Measurements from ENCODE around the gene KCNJ11.
A peak's percentile ranks its signal among the peaks of the same experiment; 100 is the strongest.

KCNJ11 gene

DNA sequence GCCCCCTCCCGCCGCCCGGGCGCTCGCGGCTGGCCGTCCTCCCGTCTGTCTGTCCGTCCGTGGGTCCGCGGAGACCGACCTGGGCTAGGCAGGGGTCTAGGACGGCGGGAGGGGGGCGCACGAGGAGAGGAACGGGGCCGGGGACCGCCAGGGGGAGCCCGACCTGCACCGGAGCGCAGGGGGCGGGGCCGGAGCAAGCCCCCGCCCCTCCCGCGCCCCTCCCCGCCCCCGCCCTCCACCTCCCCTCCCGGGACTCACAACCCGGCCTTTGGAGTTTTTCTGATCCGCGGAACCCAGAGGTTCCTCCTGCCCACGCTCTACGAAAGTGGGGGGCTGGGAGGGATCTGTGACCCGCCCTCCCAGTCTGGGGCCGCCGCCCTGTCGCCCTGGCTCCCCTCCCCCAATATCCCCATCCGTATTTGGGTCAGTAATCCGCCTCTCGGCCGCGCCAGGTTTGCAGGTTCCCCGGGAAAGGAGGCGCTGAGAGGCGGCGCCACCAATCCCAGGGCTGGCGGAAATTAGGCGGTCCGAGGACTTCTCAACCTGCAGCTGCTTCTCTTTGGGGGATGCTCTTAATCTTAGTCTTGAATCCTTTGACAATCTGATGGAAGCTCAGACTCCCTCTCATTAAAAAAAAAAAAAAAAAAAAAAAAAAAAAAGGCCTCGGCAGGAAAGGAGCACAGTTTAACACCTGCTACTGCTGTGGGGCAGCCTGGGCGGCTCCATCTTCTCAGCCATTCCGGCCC lies 925 bp upstream of the KCNJ11 start:
- Mint-ChIP-seq H3K9me3 (no peaks in the 10 kb centered on the region), H3K4me3 (peak overlapping the region; percentile 73), H3K36me3 (ENCODE audit: low read depth) (no peaks in the 10 kb centered on the region), H3K4me1 (ENCODE audit: low read depth) (peaks cover 5% of the 10 kb centered on the region), H3K27ac (no peak overlapping the region), H3K27me3 (peaks cover 8% of the 10 kb centered on the region)
- DNase-seq = peak; percentile 89

DNA sequence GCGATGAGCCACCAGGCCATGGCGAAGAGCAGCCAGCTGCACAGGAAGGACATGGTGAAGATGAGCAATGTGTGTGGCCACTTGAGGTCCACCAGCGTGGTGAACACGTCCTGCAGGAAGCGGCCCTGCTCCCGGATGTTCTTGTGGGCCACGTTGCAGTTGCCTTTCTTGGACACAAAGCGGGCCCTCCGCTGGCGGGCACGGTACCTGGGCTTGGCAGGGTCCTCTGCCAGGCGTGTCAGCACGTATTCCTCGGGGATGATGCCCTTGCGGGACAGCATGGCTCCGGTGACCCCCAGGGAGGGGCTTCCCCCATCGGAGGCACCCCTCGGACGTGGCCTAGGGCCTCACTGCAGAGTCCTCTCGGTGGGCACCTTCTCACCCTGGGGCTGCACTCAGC lies 648 bp downstream of the KCNJ11 start:
- Mint-ChIP-seq H3K27ac (no peak overlapping the region), H3K27me3 (peaks cover 8% of the 10 kb centered on the region), H3K4me3 (no peak overlapping the region), H3K9me3 (no peaks in the 10 kb centered on the region), H3K36me3 (ENCODE audit: low read depth) (no peaks in the 10 kb centered on the region), H3K4me1 (ENCODE audit: low read depth) (peaks cover 5% of the 10 kb centered on the region)
- DNase-seq = no peak

DNA sequence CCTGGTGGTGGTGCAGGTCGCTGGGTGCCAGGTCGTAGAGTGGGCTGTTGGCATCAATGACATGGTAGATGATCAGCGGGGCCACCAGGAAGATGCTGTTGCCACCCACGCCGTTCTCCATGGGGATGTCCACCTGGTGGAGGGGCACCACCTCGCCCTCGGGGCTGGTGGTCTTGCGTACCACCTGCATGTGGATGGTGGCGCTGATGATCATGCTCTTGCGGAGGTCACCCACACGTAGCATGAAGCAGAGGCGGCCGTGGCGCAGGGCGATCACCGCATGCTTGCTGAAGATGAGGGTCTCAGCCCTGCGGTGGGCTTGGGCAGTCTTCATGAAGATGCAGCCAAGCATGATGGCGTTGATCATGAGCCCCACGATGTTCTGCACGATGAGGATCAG lies 1.2 kb downstream of the KCNJ11 start:
- DNase-seq = no peak
- H3K27ac Mint-ChIP-seq = no peak overlapping the region
- no peaks in the 10 kb centered on the region for H3K36me3 Mint-ChIP-seq (ENCODE audit: low read depth)
- H3K4me1 Mint-ChIP-seq (ENCODE audit: low read depth) = peaks cover 5% of the 10 kb centered on the region
- H3K4me3 Mint-ChIP-seq = no peak overlapping the region
- H3K9me3 Mint-ChIP-seq = no peaks in the 10 kb centered on the region
- peaks cover 8% of the 10 kb centered on the region for H3K27me3 Mint-ChIP-seq

DNA sequence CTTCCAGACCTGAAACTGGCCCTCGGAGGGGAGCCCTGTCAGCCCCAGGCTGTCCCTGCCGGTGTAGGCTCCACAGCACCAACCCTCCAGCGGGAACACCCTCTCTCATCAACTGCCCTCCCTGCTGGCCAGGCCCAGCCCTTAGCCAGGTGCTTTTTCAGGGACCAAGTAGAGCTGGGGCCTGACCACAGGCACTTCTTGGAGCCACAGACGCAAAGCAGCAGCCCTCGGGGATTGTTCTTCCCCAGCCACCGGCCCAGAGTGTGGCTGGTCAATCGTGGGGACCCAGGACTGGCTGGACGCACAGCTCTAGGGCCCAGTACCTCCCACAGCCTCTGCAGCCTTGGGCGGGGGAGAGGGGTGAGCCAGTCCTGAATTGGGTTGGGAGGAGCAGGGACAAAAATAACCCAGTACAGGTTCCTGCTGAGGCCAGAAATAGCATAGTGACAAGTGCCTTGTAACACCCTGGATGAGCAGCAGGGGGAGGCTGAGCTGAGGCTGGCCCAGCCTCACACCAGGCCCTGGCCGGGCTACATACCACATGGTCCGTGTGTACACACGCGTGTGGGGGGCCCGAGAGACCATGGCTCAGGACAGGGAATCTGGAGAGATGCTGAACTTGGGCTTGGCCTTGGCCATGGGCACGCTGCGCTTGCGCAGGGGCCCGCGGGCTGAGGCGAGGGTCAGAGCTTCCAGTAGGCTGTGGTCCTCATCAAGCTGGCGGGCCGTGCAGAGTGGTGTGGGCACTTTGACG lies 2.0 kb downstream of the KCNJ11 start:
- no peak overlapping the region for H3K27ac Mint-ChIP-seq
- H3K36me3 Mint-ChIP-seq (ENCODE audit: low read depth) = no peaks in the 10 kb centered on the region
- peaks cover 5% of the 10 kb centered on the region for H3K4me1 Mint-ChIP-seq (ENCODE audit: low read depth)
- DNase-seq = peak; percentile 60
- peaks cover 8% of the 10 kb centered on the region for H3K27me3 Mint-ChIP-seq
- no peaks in the 10 kb centered on the region for H3K9me3 Mint-ChIP-seq
- H3K4me3 Mint-ChIP-seq = no peak overlapping the region

DNA sequence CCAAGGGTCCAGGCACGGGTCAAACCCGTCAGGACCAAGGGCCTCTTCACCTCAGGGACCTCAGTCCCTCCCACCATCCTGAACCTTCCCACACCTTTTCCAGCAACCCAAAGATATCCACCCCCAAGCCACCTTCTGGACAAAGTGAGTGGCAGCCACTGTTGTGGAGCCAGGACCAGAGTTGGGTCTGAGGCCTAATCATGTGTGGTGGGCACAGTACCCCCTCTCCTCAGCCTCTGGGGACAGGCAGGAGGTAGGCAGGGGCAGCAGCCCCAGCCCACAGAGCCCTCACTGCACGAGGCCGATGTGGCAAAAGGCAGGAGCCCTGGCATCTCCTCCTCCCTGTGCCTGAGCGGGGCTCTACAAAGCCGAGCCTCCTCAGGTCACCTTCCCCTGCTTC lies 2.5 kb downstream of the KCNJ11 start:
- DNase-seq = no peak
- Mint-ChIP-seq H3K27ac (no peak overlapping the region), H3K9me3 (no peaks in the 10 kb centered on the region), H3K4me1 (ENCODE audit: low read depth) (peaks cover 5% of the 10 kb centered on the region), H3K4me3 (no peak overlapping the region), H3K27me3 (peaks cover 8% of the 10 kb centered on the region), H3K36me3 (ENCODE audit: low read depth) (no peaks in the 10 kb centered on the region)

DNA sequence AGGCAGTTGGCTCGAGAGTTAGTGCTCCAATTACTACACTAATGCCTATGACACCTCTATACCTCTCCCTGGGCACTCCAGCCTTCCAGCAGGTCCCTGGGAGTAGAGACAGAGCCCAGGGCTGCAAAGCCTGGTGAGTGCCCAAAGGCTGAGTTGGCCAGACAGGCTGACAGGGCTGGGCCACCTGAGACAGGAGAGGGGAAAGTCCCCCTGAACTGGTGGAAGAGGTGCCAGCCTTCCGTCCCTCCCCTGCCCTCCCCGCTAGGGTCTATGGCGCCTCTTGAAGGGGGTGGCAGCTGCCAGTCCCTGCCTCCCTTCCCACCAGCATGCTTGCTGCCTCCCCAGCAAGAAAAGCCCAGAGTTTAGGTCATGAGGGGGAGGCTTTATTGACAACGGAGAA lies 3.0 kb downstream of the KCNJ11 start:
- peaks cover 8% of the 10 kb centered on the region for H3K27me3 Mint-ChIP-seq
- H3K9me3 Mint-ChIP-seq = no peaks in the 10 kb centered on the region
- DNase-seq = no peak
- H3K4me3 Mint-ChIP-seq = no peak overlapping the region
- H3K36me3 Mint-ChIP-seq (ENCODE audit: low read depth) = no peaks in the 10 kb centered on the region
- H3K27ac Mint-ChIP-seq = no peak overlapping the region
- H3K4me1 Mint-ChIP-seq (ENCODE audit: low read depth) = peaks cover 5% of the 10 kb centered on the region

DNA sequence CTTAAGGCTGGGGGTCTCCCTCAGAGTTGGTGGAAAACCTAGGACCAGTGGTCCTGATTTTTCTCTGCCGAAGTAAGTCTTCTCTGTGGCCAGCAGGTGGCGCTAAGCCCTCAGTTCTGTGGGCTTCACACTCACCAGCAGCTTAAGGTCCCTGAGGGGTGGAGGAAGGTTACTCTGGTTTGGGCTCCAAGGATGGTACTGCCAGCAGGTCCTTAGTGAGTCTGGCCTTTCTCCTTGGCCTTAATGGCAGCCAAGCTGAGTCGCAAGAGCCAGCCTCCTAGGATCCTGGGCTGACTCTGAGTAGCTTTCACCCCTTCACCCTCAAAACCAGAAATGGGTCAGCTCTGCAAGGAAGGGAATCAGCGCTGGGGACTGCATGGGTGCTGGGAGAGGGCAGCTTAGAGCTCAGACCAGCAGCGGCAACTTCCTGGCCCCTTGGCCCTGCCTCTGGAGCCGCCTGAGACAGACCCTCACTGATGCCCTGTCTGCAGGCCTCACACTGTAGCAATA lies 4.4 kb downstream of the KCNJ11 start:
- H3K27ac Mint-ChIP-seq = no peak overlapping the region
- H3K9me3 Mint-ChIP-seq = no peaks in the 10 kb centered on the region
- peak; percentile 83 for DNase-seq
- H3K4me1 Mint-ChIP-seq (ENCODE audit: low read depth) = peaks cover 3% of the 10 kb centered on the region
- H3K27me3 Mint-ChIP-seq = peaks cover 8% of the 10 kb centered on the region
- no peak overlapping the region for H3K4me3 Mint-ChIP-seq
- no peaks in the 10 kb centered on the region for H3K36me3 Mint-ChIP-seq (ENCODE audit: low read depth)

DNA sequence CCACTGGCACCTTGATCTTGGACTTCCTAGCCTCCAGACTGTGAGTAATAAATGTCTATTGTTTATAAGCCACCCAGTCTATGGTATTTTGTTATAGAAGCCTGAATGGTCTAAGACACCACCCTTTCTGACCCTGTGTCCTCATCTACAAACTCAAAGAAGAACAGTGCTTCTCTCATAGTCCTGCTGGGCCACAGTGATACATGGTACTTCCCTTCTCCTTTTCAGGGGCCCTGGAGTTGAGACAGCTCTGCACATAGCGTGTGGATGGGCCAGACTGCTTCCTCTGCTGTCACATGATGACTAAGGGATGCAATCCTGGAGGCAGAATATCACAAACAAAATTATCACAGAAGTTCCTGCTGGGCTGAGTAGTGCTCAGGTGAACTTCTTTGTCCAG lies 5.0 kb downstream of the KCNJ11 start:
- Mint-ChIP-seq H3K36me3 (ENCODE audit: low read depth) (peaks cover under 1% of the 10 kb centered on the region), H3K9me3 (peaks cover under 1% of the 10 kb centered on the region), H3K27me3 (peaks cover 8% of the 10 kb centered on the region), H3K4me3 (no peak overlapping the region), H3K4me1 (ENCODE audit: low read depth) (peaks cover under 1% of the 10 kb centered on the region), H3K27ac (no peak overlapping the region)
- no peak for DNase-seq

DNA sequence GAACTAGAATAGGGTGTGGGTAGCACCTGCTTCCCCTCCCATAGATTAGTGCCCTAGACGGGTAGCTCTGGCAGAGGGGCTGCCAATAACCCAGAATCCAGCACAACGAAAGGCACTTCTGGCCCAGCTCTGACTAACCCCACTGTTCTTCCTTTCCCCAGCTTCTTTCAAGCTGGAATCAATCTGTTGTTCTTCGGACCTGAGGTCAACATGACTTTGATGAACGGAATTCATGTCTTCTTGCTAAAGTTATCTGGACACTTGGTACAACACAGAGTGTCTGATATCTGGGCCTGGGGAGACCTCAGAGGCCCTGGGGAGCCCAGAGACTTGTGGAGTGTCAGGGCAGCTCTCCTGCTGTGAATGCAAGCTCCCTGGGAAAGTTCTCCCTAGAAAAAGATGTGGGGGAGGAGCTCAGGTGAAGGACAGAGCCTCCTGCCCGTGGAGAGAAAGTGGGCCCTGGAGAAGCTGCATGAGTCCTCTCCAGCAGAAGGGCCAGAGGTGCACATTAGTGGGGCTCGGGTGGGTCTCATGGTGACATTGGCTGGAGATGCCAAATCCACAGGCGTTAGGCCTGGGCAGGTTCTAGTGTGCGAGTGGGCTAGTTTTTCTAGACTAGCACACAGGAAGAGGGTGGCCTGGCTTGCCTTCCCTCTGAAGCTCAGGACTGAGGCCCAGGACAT lies 6.3 kb downstream of the KCNJ11 start:
- no peak for DNase-seq
- H3K4me1 Mint-ChIP-seq (ENCODE audit: low read depth) = no peaks in the 10 kb centered on the region
- H3K4me3 Mint-ChIP-seq = no peak overlapping the region
- peaks cover 2% of the 10 kb centered on the region for H3K36me3 Mint-ChIP-seq (ENCODE audit: low read depth)
- H3K27me3 Mint-ChIP-seq = peaks cover 2% of the 10 kb centered on the region
- H3K9me3 Mint-ChIP-seq = peaks cover 2% of the 10 kb centered on the region
- no peak overlapping the region for H3K27ac Mint-ChIP-seq

DNA sequence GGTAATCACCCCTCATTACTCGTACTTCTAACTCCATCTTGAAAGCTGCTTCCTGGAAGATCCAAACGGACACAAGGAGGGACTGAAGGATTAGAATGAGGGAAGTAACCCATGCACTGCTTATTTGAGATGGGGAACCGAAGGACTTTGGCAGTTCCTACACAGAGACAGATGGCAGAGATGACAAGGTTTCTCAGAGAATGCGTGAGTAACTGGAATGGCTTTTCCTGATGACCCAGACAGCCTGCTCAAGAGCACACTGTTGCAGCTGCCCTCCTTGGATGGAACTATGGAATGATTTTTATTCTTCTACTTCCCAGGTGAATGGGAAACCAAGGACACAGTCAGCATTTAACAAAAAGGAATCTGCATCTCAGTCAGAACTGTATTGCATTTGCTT lies 7.3 kb downstream of the KCNJ11 start:
- H3K27ac Mint-ChIP-seq = no peak overlapping the region
- H3K27me3 Mint-ChIP-seq = no peaks in the 10 kb centered on the region
- H3K36me3 Mint-ChIP-seq (ENCODE audit: low read depth) = peaks cover 4% of the 10 kb centered on the region
- H3K4me1 Mint-ChIP-seq (ENCODE audit: low read depth) = no peaks in the 10 kb centered on the region
- peaks cover 2% of the 10 kb centered on the region for H3K9me3 Mint-ChIP-seq
- no peak for DNase-seq
- no peak overlapping the region for H3K4me3 Mint-ChIP-seq

DNA sequence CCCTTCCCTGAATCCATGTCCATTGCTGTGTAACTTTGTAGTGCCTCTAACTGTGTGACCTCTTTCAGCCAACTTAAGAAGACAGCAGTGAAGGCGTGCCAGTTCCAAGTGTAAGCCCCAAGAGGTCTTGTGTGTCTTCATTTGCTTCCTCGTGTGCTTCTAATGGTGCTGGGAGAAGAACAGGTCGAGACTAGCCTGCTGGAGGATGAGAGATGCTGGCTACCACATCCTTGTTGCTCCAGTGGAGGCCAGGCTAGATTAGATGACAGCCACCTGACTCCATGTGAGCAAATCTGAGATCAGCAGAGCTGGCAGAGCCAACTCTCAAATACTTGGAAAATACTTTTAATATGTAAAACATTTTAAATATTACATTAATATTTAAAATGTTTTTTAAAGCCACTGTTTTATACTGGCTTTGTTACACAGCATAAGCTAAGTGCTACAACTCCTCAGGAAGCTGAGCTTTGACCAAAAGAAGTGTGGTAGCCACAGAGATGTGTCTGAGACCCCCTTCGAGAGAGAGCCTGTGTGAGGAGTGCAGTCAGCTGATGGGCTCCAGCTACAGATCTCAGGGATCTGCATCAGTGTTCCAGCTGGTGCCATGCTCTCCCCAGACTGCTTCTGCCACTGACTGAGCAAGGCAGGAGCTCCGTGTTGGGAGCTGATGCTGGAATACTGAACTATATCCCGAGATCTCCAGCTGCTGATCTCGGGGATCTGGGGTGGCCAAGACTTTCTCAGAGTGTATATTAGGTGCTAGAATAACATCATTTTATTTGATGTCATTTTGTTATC lies 8.9 kb downstream of the KCNJ11 start:
- no peak for DNase-seq
- H3K9me3 Mint-ChIP-seq = peaks cover 2% of the 10 kb centered on the region
- peaks cover 6% of the 10 kb centered on the region for H3K36me3 Mint-ChIP-seq (ENCODE audit: low read depth)

DNA sequence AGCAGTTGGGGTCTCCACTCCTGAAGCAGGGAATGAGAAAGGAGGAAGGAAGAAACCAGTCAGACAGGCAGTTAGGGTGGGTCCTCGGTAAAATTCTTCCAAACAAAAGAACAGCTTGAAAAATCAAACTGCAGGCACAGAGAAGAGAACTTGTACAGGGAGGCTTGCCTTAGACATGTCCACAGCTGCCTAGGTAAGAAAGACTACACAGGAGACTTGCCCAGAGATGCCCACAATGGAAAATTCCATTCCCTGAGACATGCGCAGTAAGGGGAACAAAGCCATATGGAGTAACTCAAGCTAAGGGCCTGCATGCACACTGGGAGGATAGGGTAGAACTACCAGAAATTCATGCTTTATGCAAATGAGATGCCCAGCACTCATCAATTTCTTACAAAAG lies 9.8 kb downstream of the KCNJ11 start:
- Mint-ChIP-seq H3K4me1 (ENCODE audit: low read depth) (no peaks in the 10 kb centered on the region), H3K4me3 (no peak overlapping the region), H3K9me3 (peaks cover 5% of the 10 kb centered on the region), H3K27ac (no peak overlapping the region), H3K27me3 (no peaks in the 10 kb centered on the region), H3K36me3 (ENCODE audit: low read depth) (peaks cover 12% of the 10 kb centered on the region)
- DNase-seq = no peak

More for the DNA sequence above, 8.9 kb downstream of the KCNJ11 start:
- H3K27me3 Mint-ChIP-seq = no peaks in the 10 kb centered on the region
- H3K4me1 Mint-ChIP-seq (ENCODE audit: low read depth) = no peaks in the 10 kb centered on the region
- H3K27ac Mint-ChIP-seq = no peak overlapping the region
- no peak overlapping the region for H3K4me3 Mint-ChIP-seq

DNA sequence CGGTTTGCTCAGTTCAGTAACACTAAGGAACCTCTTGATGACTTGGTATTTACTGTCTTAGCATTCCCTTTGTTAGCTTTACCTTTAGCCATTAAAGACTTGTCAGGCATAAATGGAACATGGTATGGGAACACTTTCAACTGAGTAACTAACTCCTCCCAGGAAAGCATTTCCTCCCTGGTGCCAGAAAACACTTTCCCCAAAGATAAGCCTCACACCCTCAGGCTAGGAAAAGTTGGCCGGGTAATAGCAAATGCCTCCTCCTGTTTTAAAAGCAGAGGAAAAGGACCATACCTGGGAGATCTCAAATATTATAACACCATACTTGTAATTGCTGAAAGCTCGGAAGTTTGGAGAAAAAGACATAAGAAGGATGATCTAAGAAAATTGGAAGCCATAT lies 12.0 kb downstream of the KCNJ11 start:
- Mint-ChIP-seq H3K27me3 (no peaks in the 10 kb centered on the region), H3K27ac (no peak overlapping the region), H3K4me1 (ENCODE audit: low read depth) (no peaks in the 10 kb centered on the region), H3K4me3 (no peak overlapping the region), H3K9me3 (peaks cover 19% of the 10 kb centered on the region), H3K36me3 (ENCODE audit: low read depth) (peaks cover 34% of the 10 kb centered on the region)
- DNase-seq = no peak

DNA sequence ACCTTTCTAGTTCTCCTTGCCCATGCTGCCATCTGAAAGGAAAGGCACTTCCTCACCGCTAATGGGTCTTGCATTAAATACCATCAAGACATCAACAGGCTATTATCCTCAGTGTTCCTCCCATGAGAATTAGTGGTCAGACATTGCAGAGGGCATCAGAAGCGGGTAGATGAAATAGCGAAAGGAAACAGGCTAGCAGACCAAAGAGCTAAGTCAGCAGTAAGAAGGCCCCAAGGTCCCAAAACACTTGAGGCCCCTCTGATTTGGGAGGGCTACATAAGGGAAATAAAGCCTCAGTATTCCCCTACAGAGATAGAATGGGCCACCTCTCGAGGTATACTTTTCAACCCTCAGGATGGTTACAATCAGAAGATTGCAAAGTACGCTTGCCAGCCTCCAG lies 12.9 kb downstream of the KCNJ11 start:
- Mint-ChIP-seq H3K9me3 (peaks cover 28% of the 10 kb centered on the region), H3K27ac (no peak overlapping the region), H3K36me3 (ENCODE audit: low read depth) (peaks cover 43% of the 10 kb centered on the region), H3K4me3 (no peak overlapping the region), H3K4me1 (ENCODE audit: low read depth) (no peaks in the 10 kb centered on the region), H3K27me3 (no peaks in the 10 kb centered on the region)
- DNase-seq = no peak
